ENCODE data around the gene PNPLA7.
"Not testable (repeated sequence)": the region's sequence is repeated elsewhere in the genome, so short reads cannot be mapped to it uniquely, and the experiment has no call there.

PNPLA7 gene

GRCh38 chr9:137453643-137454081, 96.5 kb downstream of the PNPLA7 start:
- peak overlapping the region; percentile 77 for H3K4me3 Mint-ChIP-seq
- H3K27ac Mint-ChIP-seq, result peak overlapping the region; percentile 98
- peaks cover 72% of the 10 kb centered on the region for H3K36me3 Mint-ChIP-seq (ENCODE audit: low read depth)

GRCh38 chr9:137452761-137453642, 97.2 kb downstream of the PNPLA7 start:
- Mint-ChIP-seq H3K4me1 (ENCODE audit: low read depth) (peaks cover 89% of the 10 kb centered on the region), H3K27ac (peak overlapping the region; percentile 98), H3K36me3 (ENCODE audit: low read depth) (peaks cover 78% of the 10 kb centered on the region), H3K9me3 (no peaks in the 10 kb centered on the region), H3K27me3 (peaks cover 2% of the 10 kb centered on the region), H3K4me3 (peak overlapping the region; percentile 77)
- intact Hi-C loops (cut with micrococcal nuclease), result no loop called here

More at GRCh38 chr9:137453643-137454081, 96.5 kb downstream of the PNPLA7 start:
- Mint-ChIP-seq H3K9me3 (no peaks in the 10 kb centered on the region), H3K4me1 (ENCODE audit: low read depth) (peaks cover 83% of the 10 kb centered on the region), H3K27me3 (peaks cover 2% of the 10 kb centered on the region)
- intact Hi-C loops (cut with micrococcal nuclease), result no loop called here

GRCh38 chr9:137452006-137452760, 98.0 kb downstream of the PNPLA7 start:
- Mint-ChIP-seq H3K27me3 (no peaks in the 10 kb centered on the region), H3K9me3 (no peaks in the 10 kb centered on the region), H3K4me3 (no peak overlapping the region), H3K36me3 (ENCODE audit: low read depth) (peaks cover 77% of the 10 kb centered on the region), H3K4me1 (ENCODE audit: low read depth) (peaks cover 90% of the 10 kb centered on the region), H3K27ac (peak overlapping the region; percentile 98)
- intact Hi-C loops (cut with micrococcal nuclease), result no loop called here

- H3K9me3 Mint-ChIP-seq; H3K27me3 Mint-ChIP-seq; H3K4me3 Mint-ChIP-seq; intact Hi-C loops (cut with micrococcal nuclease): not testable (repeated sequence)
- peak overlapping the region; percentile 98 for H3K27ac Mint-ChIP-seq
- H3K36me3 Mint-ChIP-seq (ENCODE audit: low read depth), result peaks cover 70% of the 10 kb centered on the region
- H3K4me1 Mint-ChIP-seq (ENCODE audit: low read depth), result peaks cover 90% of the 10 kb centered on the region
These were observed 98.8 kb downstream of the PNPLA7 start for GRCh38 chr9:137451264-137452005.

GRCh38 chr9:137450539-137451222, 99.5 kb downstream of the PNPLA7 start:
- peak overlapping the region; percentile 50 for H3K27ac Mint-ChIP-seq
- H3K9me3 Mint-ChIP-seq; H3K4me3 Mint-ChIP-seq; intact Hi-C loops (cut with micrococcal nuclease); H3K27me3 Mint-ChIP-seq: not testable (repeated sequence)
- peaks cover 62% of the 10 kb centered on the region for H3K36me3 Mint-ChIP-seq (ENCODE audit: low read depth)
- H3K4me1 Mint-ChIP-seq (ENCODE audit: low read depth), result peaks cover 87% of the 10 kb centered on the region

GRCh38 chr9:137449931-137450538, 100.2 kb downstream of the PNPLA7 start:
- peak overlapping the region; percentile 46 for H3K27ac Mint-ChIP-seq
- peaks cover 87% of the 10 kb centered on the region for H3K4me1 Mint-ChIP-seq (ENCODE audit: low read depth)
- intact Hi-C loops (cut with micrococcal nuclease), result no loop called here
- H3K9me3 Mint-ChIP-seq, result no peaks in the 10 kb centered on the region
- no peaks in the 10 kb centered on the region for H3K27me3 Mint-ChIP-seq
- peaks cover 56% of the 10 kb centered on the region for H3K36me3 Mint-ChIP-seq (ENCODE audit: low read depth)
- H3K4me3 Mint-ChIP-seq, result no peak overlapping the region

- no peaks in the 10 kb centered on the region for H3K27me3 Mint-ChIP-seq
- peak overlapping the region; percentile 46 for H3K27ac Mint-ChIP-seq
- peaks cover 84% of the 10 kb centered on the region for H3K4me1 Mint-ChIP-seq (ENCODE audit: low read depth)
- H3K4me3 Mint-ChIP-seq, result no peak overlapping the region
- H3K36me3 Mint-ChIP-seq (ENCODE audit: low read depth), result peaks cover 49% of the 10 kb centered on the region
- intact Hi-C loops (cut with micrococcal nuclease), result no loop called here
- no peaks in the 10 kb centered on the region for H3K9me3 Mint-ChIP-seq
These were observed 100.9 kb downstream of the PNPLA7 start for GRCh38 chr9:137449081-137449844.

- H3K4me3 Mint-ChIP-seq, result no peak overlapping the region
These were observed 101.6 kb downstream of the PNPLA7 start for GRCh38 chr9:137448602-137448962.

GRCh38 chr9:137447722-137448601, 102.2 kb downstream of the PNPLA7 start:
- peaks cover 74% of the 10 kb centered on the region for H3K4me1 Mint-ChIP-seq (ENCODE audit: low read depth)
- no peaks in the 10 kb centered on the region for H3K9me3 Mint-ChIP-seq
- peak overlapping the region; percentile 65 for H3K27ac Mint-ChIP-seq
- H3K27me3 Mint-ChIP-seq, result peaks cover 8% of the 10 kb centered on the region
- H3K36me3 Mint-ChIP-seq (ENCODE audit: low read depth), result peaks cover 40% of the 10 kb centered on the region
- no peak overlapping the region for H3K4me3 Mint-ChIP-seq
- intact Hi-C loops (cut with micrococcal nuclease), result no loop called here

More at GRCh38 chr9:137448602-137448962, 101.6 kb downstream of the PNPLA7 start:
- Mint-ChIP-seq H3K27me3 (peaks cover 2% of the 10 kb centered on the region), H3K36me3 (ENCODE audit: low read depth) (peaks cover 45% of the 10 kb centered on the region), H3K9me3 (no peaks in the 10 kb centered on the region), H3K4me1 (ENCODE audit: low read depth) (peaks cover 80% of the 10 kb centered on the region), H3K27ac (peak overlapping the region; percentile 46)
- intact Hi-C loops (cut with micrococcal nuclease), result no loop called here

GRCh38 chr9:137446851-137447471, 103.2 kb downstream of the PNPLA7 start:
- intact Hi-C loops (cut with micrococcal nuclease), result no loop called here
- H3K4me1 Mint-ChIP-seq (ENCODE audit: low read depth), result peaks cover 64% of the 10 kb centered on the region
- H3K36me3 Mint-ChIP-seq (ENCODE audit: low read depth), result peaks cover 30% of the 10 kb centered on the region
- peaks cover 16% of the 10 kb centered on the region for H3K27me3 Mint-ChIP-seq
- peak overlapping the region; percentile 30 for H3K4me3 Mint-ChIP-seq
- no peaks in the 10 kb centered on the region for H3K9me3 Mint-ChIP-seq
- H3K27ac Mint-ChIP-seq, result peak overlapping the region; percentile 65

- Mint-ChIP-seq H3K4me1 (ENCODE audit: low read depth) (peaks cover 59% of the 10 kb centered on the region), H3K36me3 (ENCODE audit: low read depth) (peaks cover 29% of the 10 kb centered on the region), H3K4me3 (no peak overlapping the region), H3K27ac (peak overlapping the region; percentile 65), H3K9me3 (no peaks in the 10 kb centered on the region), H3K27me3 (peaks cover 18% of the 10 kb centered on the region)
- intact Hi-C loops (cut with micrococcal nuclease), result no loop called here
These were observed 104.2 kb downstream of the PNPLA7 start for GRCh38 chr9:137445930-137446431.

All from dendritic cell treated with granulocyte-macrophage colony-stimulating factor and Interleukin-4, amounts not matched to agents 40 ng/mL and 50 ng/mL, for 4 days (primary cell).